GM21526 (cell line): Measurements from ENCODE around the gene UVRAG.
"Not testable (repeated sequence)": the region's sequence is repeated elsewhere in the genome, so short reads cannot be mapped to it uniquely, and the experiment has no call there.

Experiments
- ATAC-seq: cut with Tn5 transposase; IDR thresholded peaks from one replicate; pipeline ENCODE4 v1.9.1; 2021; ENCODE audit warnings: moderate library complexity; ENCODE audit not compliant: unreplicated experiment, low FRiP score

Gene UVRAG

DNA sequence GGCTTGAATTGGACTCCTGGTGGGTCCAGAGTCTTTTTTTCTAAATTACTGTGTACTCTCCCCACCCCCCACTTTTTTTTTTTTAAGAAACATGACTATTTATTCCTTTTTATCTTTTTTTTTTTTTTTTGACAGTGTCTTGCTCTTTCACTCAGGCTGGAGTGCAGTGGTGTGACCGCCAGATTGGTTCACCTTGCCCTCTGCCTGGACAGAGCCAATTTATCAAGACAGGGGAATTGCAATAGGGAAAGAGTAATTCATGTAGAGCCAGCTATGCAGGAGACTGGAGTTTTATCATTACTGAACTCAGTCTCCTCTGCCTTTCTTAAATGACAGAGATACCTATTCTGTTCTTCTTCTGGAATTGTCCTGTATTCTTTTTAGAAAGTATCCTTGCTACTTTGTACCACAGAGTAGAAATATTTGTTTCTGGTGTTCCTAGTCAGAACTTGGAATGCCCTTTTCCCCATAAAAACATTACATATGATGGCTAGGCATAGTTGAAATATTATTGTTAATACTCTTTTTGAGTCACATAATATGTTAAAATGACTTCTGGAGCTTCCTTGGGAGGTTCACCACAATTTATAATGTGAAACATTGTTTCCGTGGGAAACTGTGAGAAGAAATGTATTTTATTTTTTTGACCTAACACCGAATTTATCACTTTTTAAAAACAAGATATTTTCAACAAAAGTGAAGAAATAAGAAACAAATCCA is 95.6 kb downstream of the UVRAG start:
- no peak for ATAC-seq

DNA sequence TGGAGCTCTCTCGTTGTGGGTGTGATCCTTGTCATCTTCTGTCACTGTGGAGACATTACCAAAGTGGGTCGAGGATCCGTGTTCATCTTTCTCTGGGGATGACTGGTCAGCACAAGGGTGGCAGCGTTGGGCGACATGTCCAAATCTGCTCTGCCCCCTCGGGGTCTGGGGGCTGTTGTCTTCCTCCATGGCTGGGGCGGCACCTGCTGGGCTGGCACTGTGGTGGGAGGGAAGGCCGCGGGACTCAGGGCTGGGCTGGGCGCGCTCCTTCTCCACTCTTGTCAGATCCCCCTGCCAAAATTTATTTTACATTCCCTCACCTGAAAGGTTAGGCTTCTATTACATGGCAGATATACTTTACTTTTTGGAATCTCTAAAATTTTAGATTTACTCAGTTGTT is 96.4 kb downstream of the UVRAG start:
- no peak for ATAC-seq

DNA sequence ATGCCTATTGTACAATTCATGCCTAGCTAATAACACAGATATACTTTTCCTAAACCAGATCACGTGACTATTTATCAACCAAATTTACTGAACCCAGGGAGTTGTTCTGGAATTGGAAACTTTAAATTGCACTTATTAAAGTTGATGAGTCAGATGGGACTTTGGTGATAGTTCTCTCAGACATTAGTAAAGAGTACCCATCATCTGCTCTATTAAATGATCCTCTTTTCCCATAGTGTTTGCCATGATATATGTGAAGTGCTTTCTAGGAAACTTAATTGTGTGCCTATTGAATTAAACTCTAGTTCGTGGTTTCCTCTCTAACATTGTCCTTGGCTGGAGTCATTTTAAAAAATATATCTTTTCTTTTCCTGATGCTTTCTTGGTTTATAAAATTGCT is 99.0 kb downstream of the UVRAG start:
- ATAC-seq, result no peak

GRCh38 chr11:75916882-75917281 is 101.9 kb downstream of the UVRAG start:
- no peak for ATAC-seq

DNA sequence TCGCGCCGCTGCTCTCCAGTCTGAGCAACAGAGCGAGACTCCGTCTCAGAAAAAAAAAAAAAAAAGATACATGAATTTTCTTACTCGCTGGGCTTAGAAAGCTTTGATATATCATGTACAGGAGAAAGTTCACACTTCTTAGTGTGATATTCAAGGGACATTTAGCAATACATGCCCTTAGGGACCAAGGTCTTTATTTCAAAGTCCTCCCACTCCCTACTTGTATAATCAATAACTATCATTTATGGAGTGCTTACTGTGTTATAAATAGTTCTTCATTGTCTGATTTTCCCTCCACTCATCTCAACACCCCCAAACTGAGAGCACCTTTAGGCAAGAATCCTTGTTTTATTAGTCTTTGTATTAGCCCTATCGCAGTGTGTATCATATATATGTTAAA is 103.3 kb downstream of the UVRAG start:
- ATAC-seq, result no peak

GRCh38 chr11:75919525-75919924 is 104.5 kb downstream of the UVRAG start:
- no peak for ATAC-seq

- no peak for ATAC-seq
Observed at GRCh38 chr11:75920848-75921247, 105.8 kb downstream of the UVRAG start.

DNA sequence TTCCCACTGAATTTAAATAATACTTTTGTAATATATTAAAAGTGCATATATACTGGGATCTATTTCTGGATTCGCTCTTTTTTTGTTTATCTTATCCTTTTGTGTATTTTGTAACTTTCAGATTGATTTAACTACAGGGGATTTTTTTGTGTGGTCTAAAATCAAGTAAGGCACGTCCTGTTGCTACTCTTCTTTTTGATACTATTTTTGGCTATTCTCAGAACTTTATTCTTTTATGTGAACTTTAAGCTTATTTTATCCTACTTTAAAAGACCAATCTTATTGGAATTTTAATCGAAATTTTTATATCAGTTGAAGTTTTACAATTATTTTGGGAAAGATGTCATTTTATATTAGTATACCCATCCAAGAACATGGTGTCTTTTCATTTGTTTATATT is 106.8 kb downstream of the UVRAG start:
- no peak for ATAC-seq

DNA sequence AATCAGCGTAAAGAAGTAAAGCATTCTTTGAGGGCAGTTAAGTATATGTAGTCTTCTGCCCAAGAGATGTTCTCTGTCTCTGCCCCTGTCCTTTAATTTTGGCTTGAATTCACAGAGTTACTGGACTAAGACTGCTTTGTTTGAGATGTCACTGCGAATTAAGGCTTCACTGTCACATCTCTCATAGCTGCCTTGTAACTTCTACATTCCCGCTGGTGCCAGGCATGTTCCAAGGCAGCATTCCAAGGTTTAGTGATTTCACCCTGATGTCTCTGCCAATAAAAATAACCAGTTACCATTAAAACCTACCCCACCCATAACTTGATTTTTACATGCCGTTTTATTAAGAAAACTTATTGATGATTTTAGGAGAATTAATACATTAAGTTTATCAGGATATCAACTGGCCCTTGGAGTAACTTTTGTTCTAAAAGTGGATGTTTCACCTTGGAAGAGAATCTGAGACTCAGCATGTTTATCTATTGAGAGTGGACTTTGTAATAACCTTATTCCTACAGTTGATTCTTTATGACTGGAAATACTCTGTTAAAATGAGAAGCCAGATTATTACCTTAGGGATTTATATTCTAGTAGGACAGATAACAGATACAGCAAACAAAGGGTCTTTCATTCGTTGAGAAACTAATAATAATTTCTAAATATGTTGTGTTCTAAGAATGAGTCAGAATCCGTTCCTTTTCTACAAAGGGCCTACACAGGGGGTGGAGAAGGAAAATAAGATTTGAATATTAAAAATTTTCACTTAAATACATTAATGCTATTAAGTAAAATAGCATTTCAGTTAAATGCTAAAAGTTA is 110.2 kb downstream of the UVRAG start:
- ATAC-seq, result no peak

DNA sequence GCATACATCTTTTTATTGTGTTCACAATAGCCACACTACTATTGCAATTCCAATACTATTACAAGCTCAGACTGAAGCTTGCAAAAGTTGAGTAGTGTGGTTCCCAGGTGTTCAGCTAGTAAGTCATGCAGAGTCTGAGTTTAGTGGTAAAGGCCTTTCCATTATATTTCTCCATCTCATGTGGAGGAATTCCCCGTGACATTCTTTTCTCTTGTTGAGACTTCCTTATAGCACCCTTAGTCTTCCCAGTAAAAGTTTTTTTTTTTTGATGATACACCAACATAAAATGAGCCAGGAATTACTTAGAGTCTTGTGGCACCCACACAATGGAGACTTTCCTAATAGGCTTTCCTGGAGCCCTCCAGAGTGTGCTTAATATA is 110.8 kb downstream of the UVRAG start:
- ATAC-seq, result no peak

- no peak for ATAC-seq
Observed at GRCh38 chr11:75929706-75930105, 114.7 kb downstream of the UVRAG start.

GRCh38 chr11:75930534-75930933 is 115.5 kb downstream of the UVRAG start:
- ATAC-seq, result no peak

- ATAC-seq, result no peak
Observed at GRCh38 chr11:75931124-75931523, 116.1 kb downstream of the UVRAG start.

DNA sequence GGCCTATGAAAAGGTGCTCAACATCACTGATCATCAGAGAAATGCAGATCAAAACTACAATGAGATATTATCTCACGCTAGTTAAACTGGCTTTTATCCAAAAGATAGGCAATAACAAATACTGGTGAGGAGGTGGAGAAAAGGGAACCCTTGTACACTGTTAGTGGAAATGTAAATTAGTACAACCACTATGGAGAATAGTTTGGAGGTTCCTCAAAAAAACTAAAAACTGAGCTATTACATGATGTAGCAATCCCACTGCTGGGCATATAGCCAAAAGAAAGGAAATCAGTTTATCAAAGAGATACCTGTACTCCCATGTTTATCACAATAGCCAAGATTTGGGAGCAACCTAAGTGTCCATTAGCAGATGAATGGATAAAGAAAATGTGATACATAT is 118.7 kb downstream of the UVRAG start:
- ATAC-seq, result not testable (repeated sequence)

- ATAC-seq, result no peak
Observed at GRCh38 chr11:75934851-75935250, 119.8 kb downstream of the UVRAG start.

DNA sequence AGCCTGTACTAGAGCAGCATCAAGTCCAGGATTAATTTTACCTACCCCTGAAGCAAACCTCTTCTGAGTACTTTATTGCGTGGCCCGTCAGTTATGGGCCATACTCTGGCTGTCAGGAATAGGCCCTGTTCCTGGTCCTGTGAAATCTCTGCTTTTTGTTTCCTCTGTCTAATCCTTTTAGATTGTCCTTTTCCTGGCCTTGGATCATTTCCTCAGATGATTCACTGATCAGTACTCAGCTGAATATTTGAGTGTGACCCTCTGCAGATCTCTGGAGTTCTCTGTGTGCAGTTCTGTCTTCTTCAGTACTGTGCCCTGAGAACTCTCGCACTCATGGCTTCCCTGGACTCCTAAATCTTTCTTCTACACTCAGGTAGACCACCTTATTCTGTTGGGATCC is 123.5 kb downstream of the UVRAG start:
- ATAC-seq, result no peak

DNA sequence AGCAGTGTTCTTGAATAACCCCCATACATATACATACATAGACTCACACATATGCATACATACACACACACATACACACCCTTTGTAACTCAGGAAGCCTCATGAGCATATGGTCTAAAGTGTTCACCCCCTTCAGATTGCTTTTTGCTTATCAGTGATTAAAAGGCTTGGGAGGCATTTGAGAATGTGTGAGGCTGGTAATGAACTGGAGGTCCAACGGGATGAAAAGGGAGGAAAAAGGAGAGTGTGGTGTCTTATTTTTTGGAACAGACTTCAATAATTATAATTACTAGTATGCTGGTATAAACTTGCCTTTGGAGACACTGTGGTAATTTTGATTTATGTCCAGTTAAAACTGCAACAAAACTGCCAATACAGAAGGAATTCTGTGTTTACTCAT is 124.5 kb downstream of the UVRAG start:
- ATAC-seq, result no peak

DNA sequence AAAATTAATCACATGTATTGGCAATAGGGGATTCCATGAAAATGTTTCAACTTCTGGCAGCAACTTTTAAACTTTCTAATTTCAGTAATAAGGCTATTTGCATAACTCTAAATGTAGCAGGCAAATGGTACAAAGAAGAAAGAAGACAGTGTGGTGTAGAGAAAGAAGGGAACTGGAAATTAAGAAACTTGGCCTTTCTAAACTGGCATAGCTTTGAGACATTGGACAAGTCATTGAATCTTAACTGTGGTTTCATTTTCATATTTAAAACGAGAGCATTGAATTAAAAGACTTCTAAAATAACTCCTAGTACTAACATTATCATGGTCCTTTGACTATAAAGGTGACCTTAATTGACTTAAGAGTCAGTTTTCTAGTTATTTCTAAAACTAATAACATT is 125.0 kb downstream of the UVRAG start:
- ATAC-seq, result no peak

DNA sequence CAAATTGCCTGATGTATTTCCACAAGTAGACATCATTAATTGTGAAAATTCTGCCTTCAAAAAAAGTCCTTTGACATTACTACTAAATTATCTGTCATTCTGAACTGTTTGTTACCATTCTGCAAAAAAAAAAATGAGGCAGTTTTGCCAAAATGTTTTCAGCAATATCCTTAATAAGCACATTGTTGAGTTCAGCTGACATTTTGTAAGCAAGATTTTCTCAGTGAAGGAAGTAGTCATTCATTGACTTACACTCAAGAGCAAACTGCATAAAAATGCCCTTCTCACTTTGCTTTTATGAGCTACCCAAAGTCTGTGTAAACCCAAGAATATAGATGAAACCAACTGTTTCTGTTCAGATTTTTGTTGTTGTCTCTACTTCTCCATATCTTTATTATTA is 125.9 kb downstream of the UVRAG start:
- no peak for ATAC-seq

DNA sequence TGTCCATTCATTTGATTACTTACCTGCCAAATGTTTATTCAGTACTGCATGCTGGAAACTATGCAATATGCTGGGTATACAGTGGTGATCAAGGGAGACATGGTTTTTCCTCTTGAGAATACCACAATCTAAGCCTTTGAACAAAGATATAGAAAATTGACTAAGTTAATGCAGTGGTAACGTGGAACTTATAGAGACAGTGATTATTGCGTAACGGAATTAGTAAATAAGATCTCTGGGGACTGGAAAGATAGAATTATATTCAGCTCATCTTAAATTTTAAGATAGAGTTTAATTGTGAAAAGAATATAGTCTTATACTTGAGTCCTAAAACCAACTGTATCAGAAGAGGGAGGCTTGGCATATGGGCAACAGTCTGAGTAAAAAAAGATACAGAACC is 129.5 kb downstream of the UVRAG start:
- no peak for ATAC-seq

GRCh38 chr11:75945446-75945845 is 130.4 kb downstream of the UVRAG start:
- ATAC-seq, result no peak

DNA sequence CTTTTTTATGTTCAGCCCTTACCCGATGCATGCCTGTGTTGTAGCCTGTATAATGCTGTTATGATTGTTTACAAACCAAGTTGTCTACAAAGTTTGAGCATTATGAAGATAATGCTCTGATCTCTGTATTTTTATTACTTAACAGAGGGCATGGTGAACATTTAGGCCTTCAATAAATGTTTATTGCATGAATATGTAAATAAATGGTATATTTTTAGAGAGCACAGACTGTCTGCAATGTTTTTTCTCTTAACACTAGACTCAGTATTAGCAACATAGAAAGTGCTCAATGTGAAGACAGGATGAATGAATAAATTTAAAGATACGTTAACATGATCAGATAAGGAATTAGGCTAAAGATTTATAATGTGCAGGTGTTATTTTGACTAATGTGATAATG is 130.9 kb downstream of the UVRAG start:
- ATAC-seq, result no peak
